ENCODE data around the gene BTN1A1. TPM values are rescaled to one million over a fixed set of nuclear protein-coding genes. Genes with fewer than 3 reads are reported as not detected.

The BTN1A1 gene
- total RNA-seq, 1 donor from 2014 or later = not detected

GRCh38 chr6:26556263-26557070 lies 56.4 kb downstream of the BTN1A1 start:
- no peak overlapping the region for H3K4me3 Mint-ChIP-seq
- H3K27me3 Mint-ChIP-seq (ENCODE audit: insufficient read depth, low read depth) = peaks cover 16% of the 10 kb centered on the region
- Histone ChIP-seq H3K36me3 (no peaks in the 10 kb centered on the region), H4K20me1 (ENCODE audit: low read depth) (peaks cover 6% of the 10 kb centered on the region), H3K9me3 (ENCODE audit: low read depth) (no peaks in the 10 kb centered on the region), H3F3A (ENCODE audit: low read depth) (peaks cover 39% of the 10 kb centered on the region), H3K4me1 (peaks cover 3% of the 10 kb centered on the region), H2AFZ (replicated peaks) (peak overlapping the region; percentile 70), H3K4me2 (peak overlapping the region; percentile 91), H3K79me2 (ENCODE audit: low read depth) (no peaks in the 10 kb centered on the region), H3K27me3 (no peaks in the 10 kb centered on the region), H3K27ac (no peak overlapping the region), H3K4me3 (peak overlapping the region; percentile 85), H3K9ac (no peak overlapping the region)
- peaks cover 2% of the 10 kb centered on the region for H3K36me3 Mint-ChIP-seq
- H3K4me1 Mint-ChIP-seq = peaks cover 19% of the 10 kb centered on the region
- peak; percentile 75 for DNase-seq (ENCODE audit: low spot score)
- H3K9me3 Mint-ChIP-seq = peaks cover 4% of the 10 kb centered on the region
- H3K27ac Mint-ChIP-seq = peak overlapping the region; percentile 94
- TF ChIP-seq, protein P1, sequence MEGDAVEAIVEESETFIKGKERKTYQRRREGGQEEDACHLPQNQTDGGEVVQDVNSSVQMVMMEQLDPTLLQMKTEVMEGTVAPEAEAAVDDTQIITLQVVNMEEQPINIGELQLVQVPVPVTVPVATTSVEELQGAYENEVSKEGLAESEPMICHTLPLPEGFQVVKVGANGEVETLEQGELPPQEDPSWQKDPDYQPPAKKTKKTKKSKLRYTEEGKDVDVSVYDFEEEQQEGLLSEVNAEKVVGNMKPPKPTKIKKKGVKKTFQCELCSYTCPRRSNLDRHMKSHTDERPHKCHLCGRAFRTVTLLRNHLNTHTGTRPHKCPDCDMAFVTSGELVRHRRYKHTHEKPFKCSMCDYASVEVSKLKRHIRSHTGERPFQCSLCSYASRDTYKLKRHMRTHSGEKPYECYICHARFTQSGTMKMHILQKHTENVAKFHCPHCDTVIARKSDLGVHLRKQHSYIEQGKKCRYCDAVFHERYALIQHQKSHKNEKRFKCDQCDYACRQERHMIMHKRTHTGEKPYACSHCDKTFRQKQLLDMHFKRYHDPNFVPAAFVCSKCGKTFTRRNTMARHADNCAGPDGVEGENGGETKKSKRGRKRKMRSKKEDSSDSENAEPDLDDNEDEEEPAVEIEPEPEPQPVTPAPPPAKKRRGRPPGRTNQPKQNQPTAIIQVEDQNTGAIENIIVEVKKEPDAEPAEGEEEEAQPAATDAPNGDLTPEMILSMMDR (IDR thresholded peaks at IDR 0.05) = no peak
- TF ChIP-seq EZH2 (IDR thresholded peaks at IDR 0.05) (no peak), EZH2phosphoT487 (IDR thresholded peaks at IDR 0.05) (no peak)

Small RNA genes within 50 kb of the gene (small RNA-seq; reads per million reads assigned to genes)
- not detected for gene RNU6-502P

Other genes with a start within 250 kb of the BTN1A1 start
- 3.2 and 5.9 TPM in 2 replicates for gene BTN3A2, start 135.1 kb upstream of the BTN1A1 start, total RNA-seq (ENCODE audit: low replicate concordance)
- 28.2 and 30.9 TPM in 2 replicates for gene BTN2A2, start 117.2 kb upstream of the BTN1A1 start, total RNA-seq (ENCODE audit: low replicate concordance)
- gene BTN3A1, start 98.0 kb upstream of the BTN1A1 start, total RNA-seq (ENCODE audit: low replicate concordance) = 9.7 and 9.8 TPM in 2 replicates
- 0.13 and 2.9 TPM in 2 replicates for gene BTN3A3, start 59.8 kb upstream of the BTN1A1 start, total RNA-seq (ENCODE audit: low replicate concordance)
- 11.6 and 14.2 TPM in 2 replicates for gene BTN2A1, start 42.3 kb upstream of the BTN1A1 start, total RNA-seq (ENCODE audit: low replicate concordance)
- 81.8 and 86.8 TPM in 2 replicates for gene HMGN4, start 38.1 kb downstream of the BTN1A1 start, total RNA-seq (ENCODE audit: low replicate concordance)
- gene ABT1, start 96.7 kb downstream of the BTN1A1 start, total RNA-seq (ENCODE audit: low replicate concordance) = 13.1 and 17.3 TPM in 2 replicates
- 35.4 and 54.8 TPM in 2 replicates for gene ZNF322, start 159.4 kb downstream of the BTN1A1 start, total RNA-seq (ENCODE audit: low replicate concordance)